SH-SY5Y (cell line): ENCODE measurements around the gene EYA2.

Experiments
- GATA2 ChIP-seq: IDR thresholded peaks from 2 replicates; pipeline ENCODE4 v1.6.1; 2011; ENCODE audit warnings: mild to moderate bottlenecking, low read depth, low read length
- GATA3 ChIP-seq: IDR thresholded peaks from 2 replicates; pipeline ENCODE4 v1.6.1; 2011; ENCODE audit warnings: low read depth, mild to moderate bottlenecking, low read length, moderate library complexity

The EYA2 gene

GRCh38 chr20:47070176-47070575 lies 175.5 kb downstream of the EYA2 start:
- TF ChIP-seq GATA2 (no peak), GATA3 (no peak)

- no peak for TF ChIP-seq GATA2
- TF ChIP-seq GATA3, result no peak
Observed at GRCh38 chr20:47071646-47072185, 177.1 kb downstream of the EYA2 start.

GRCh38 chr20:47073766-47074475 lies 179.3 kb downstream of the EYA2 start:
- TF ChIP-seq GATA2, result no peak
- no peak for TF ChIP-seq GATA3

GRCh38 chr20:47075263-47075662 lies 180.6 kb downstream of the EYA2 start:
- TF ChIP-seq GATA2 (no peak), GATA3 (no peak)

GRCh38 chr20:47079047-47079446 lies 184.4 kb downstream of the EYA2 start:
- TF ChIP-seq GATA3, result no peak
- no peak for TF ChIP-seq GATA2

- TF ChIP-seq GATA3, result no peak
- TF ChIP-seq GATA2, result no peak
Observed at GRCh38 chr20:47080365-47080764, 185.7 kb downstream of the EYA2 start.

GRCh38 chr20:47086316-47086715 lies 191.7 kb downstream of the EYA2 start:
- TF ChIP-seq GATA2 (no peak), GATA3 (no peak)

- no peak for TF ChIP-seq GATA2
- TF ChIP-seq GATA3, result no peak
Observed at GRCh38 chr20:47088335-47088734, 193.7 kb downstream of the EYA2 start.

- TF ChIP-seq GATA2 (no peak), GATA3 (no peak)
Observed at GRCh38 chr20:47089151-47089550, 194.5 kb downstream of the EYA2 start.

- no peak for TF ChIP-seq GATA2
- TF ChIP-seq GATA3, result no peak
Observed at GRCh38 chr20:47090835-47091234, 196.2 kb downstream of the EYA2 start.

- TF ChIP-seq GATA2, result no peak
- no peak for TF ChIP-seq GATA3
Observed at GRCh38 chr20:47093320-47093966, 198.8 kb downstream of the EYA2 start.

- TF ChIP-seq GATA3 (no peak), GATA2 (no peak)
Observed at GRCh38 chr20:47095690-47096089, 201.0 kb downstream of the EYA2 start.

- no peak for TF ChIP-seq GATA3
- no peak for TF ChIP-seq GATA2
Observed at GRCh38 chr20:47097691-47098622, 203.3 kb downstream of the EYA2 start.

GRCh38 chr20:47099093-47099492 lies 204.4 kb downstream of the EYA2 start:
- TF ChIP-seq GATA2, result no peak
- no peak for TF ChIP-seq GATA3
